OCI-LY7 (cell line): ENCODE measurements around the gene DHFR. TPM values are rescaled to one million over a fixed set of nuclear protein-coding genes. Genes with fewer than 3 reads are reported as not detected.

Experiments used
- BruUV-seq: library from RNA; stranded (reverse); fragments of 400-500 nt; replicated peaks from 2 replicates; lab custom pipeline; 2021; lab: Mats Ljungman, UMichigan
- CTCF ChIA-PET: fragments of 300-600 bp; sonication (Branson Sonifier 250); formaldehyde crosslinking; loops from one replicate; lab custom pipeline; 2022; ENCODE audit warnings: antibody characterized with exemption; ENCODE audit not compliant: unreplicated experiment; lab: Charles Lee
- POLR2A ChIA-PET: fragments of 300-600 bp; sonication (Branson Sonifier 250); formaldehyde crosslinking; loops from one replicate; lab custom pipeline; 2022; ENCODE audit warnings: antibody characterized with exemption; lab: Charles Lee
- DNase-seq: peaks from one replicate; pipeline ENCODE4 v3.0.0-alpha.2; 2015; ENCODE audit warnings: low spot score
- H2AFZ ChIP-seq: fragments of 200-600 bp; sonication (generic), shearing (Covaris generic); 2 replicates; pipeline ENCODE4 v1.6.1; 2014; ENCODE audit warnings: mild to moderate bottlenecking, antibody characterized with exemption, low read length, moderate library complexity
- H3K27ac ChIP-seq: fragments of 200-600 bp; sonication (generic); 2 replicates; pipeline ENCODE4 v1.5.1; 2014; ENCODE audit warnings: mixed run types, low read depth, mild to moderate bottlenecking, moderate library complexity, low read length, inconsistent platforms; ENCODE audit not compliant: poor library complexity, severe bottlenecking
- H3K36me3 ChIP-seq: fragments of 200-600 bp; sonication (generic); 2 replicates; pipeline ENCODE4 v1.6.1; 2014; ENCODE audit warnings: mild to moderate bottlenecking, antibody characterized with exemption, low read length, moderate library complexity, mixed read lengths; ENCODE audit not compliant: insufficient read depth
- H3K4me1 ChIP-seq: fragments of 200-600 bp; sonication (generic); 2 replicates; pipeline ENCODE4 v1.5.1; 2014; ENCODE audit warnings: mild to moderate bottlenecking, low read length; ENCODE audit not compliant: insufficient read depth, poor library complexity, severe bottlenecking
- H3K4me2 ChIP-seq: fragments of 200-600 bp; sonication (generic); 2 replicates; pipeline ENCODE4 v1.6.1; 2014; ENCODE audit warnings: mild to moderate bottlenecking, low read length
- H3K4me3 ChIP-seq: fragments of 200-600 bp; sonication (generic); 2 replicates; pipeline ENCODE4 v1.5.1; 2014; ENCODE audit warnings: mild to moderate bottlenecking, low read depth, low read length; ENCODE audit not compliant: poor library complexity, severe bottlenecking
- H3K79me2 ChIP-seq: fragments of 200-600 bp; sonication (generic); 2 replicates; pipeline ENCODE4 v1.6.1; 2016; ENCODE audit warnings: low read depth, mild to moderate bottlenecking, low read length, moderate library complexity, mixed read lengths; ENCODE audit not compliant: insufficient read depth
- H3K9me2 ChIP-seq: fragments of 200-600 bp; sonication (generic); 2 replicates; pipeline ENCODE4 v1.6.1; 2016; ENCODE audit warnings: mild to moderate bottlenecking, low read length, mixed read lengths; ENCODE audit not compliant: insufficient read depth
- H3K9me3 ChIP-seq: fragments of 200-600 bp; sonication (generic); 2 replicates; pipeline ENCODE4 v1.6.1; 2014; ENCODE audit warnings: mild to moderate bottlenecking, mixed run types, low read length, mixed read lengths
- H4K20me1 ChIP-seq: fragments of 200-600 bp; sonication (generic); 2 replicates; pipeline ENCODE4 v1.6.1; 2014; ENCODE audit warnings: mild to moderate bottlenecking, antibody characterized with exemption, low read length, moderate library complexity, mixed read lengths; ENCODE audit not compliant: insufficient read depth
- EZH2phosphoT487 ChIP-seq: fragments of 200-600 bp; sonication (generic); IDR thresholded peaks from 2 replicates; pipeline ENCODE4 v1.6.1; 2018; ENCODE audit warnings: low read depth, borderline replicate concordance, mild to moderate bottlenecking, mixed run types, antibody characterized with exemption, low read length, moderate library complexity, mixed read lengths
- intact Hi-C: fragments of 100-400 bp; cut with micrococcal nuclease; formaldehyde crosslinking; loops from one replicate; pipeline ENCODE4 v1.10.0; 2022; ENCODE audit not compliant: unreplicated experiment
- total RNA-seq, 2 experiments: library from RNA; depleted of rRNA in 1 of 2; stranded (reverse); fragments of >200 nt in 1 of 2; shearing (Covaris generic) in 1 of 2; gene quantifications; 2 replicates each; pipeline ENCODE4 v1.2.3, GENCODE V29; 2014 to 2022
- TF ChIP-seq, protein P1 (sequence below): fragments of 200-600 bp; sonication (generic); conservative IDR thresholded peaks from 2 replicates; pipeline ENCODE4 v1.5.1; 2014; ENCODE audit warnings: mild to moderate bottlenecking, antibody characterized with exemption, low read length, moderate library complexity, mixed read lengths

DHFR gene
- total RNA-seq, 2 experiments from 2014 or later: 115 to 164 TPM

DNA sequence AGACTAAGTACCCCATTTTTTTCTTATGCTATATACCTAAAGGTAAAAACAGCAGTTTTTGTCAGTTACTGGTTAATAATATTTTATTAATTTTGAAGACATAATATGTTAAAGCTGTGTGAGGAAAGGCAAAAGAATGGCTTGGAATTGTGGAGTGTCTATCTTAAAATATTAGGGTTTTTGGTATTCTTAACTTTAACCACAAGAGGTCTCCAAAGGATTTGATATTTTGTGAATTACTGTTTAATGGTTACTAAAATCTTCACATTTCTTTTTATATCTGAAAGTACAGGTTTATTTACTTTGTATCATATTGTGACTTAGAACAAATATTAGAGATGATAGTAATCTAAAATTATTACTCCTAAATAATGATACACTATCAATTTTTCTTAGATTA lies 32.0 kb upstream of the DHFR start:
- Histone ChIP-seq H3K9me2 (peaks cover 2% of the 10 kb centered on the region; the same call in 1 of the 2 replicates), H3K4me1 (no peaks in the 10 kb centered on the region), H3K4me2 (no peak overlapping the region), H3K4me3 (no peak overlapping the region), H4K20me1 (0 out of 2 replicates have a peak, but pooled peaks cover 6% of the 10 kb centered on the region), H2AFZ (no peak overlapping the region), H3K79me2 (peaks cover 30% of the 10 kb centered on the region), H3K36me3 (peaks cover 69% of the 10 kb centered on the region), H3K9me3 (peaks cover 16% of the 10 kb centered on the region; the same call in 1 of the 2 replicates), H3K27ac (no peak overlapping the region)
- BruUV-seq: no TSS peak
- CTCF ChIA-PET: no interaction called here
- POLR2A ChIA-PET: no interaction called here
- no peak for TF ChIP-seq EZH2phosphoT487
- TF ChIP-seq, protein P1, sequence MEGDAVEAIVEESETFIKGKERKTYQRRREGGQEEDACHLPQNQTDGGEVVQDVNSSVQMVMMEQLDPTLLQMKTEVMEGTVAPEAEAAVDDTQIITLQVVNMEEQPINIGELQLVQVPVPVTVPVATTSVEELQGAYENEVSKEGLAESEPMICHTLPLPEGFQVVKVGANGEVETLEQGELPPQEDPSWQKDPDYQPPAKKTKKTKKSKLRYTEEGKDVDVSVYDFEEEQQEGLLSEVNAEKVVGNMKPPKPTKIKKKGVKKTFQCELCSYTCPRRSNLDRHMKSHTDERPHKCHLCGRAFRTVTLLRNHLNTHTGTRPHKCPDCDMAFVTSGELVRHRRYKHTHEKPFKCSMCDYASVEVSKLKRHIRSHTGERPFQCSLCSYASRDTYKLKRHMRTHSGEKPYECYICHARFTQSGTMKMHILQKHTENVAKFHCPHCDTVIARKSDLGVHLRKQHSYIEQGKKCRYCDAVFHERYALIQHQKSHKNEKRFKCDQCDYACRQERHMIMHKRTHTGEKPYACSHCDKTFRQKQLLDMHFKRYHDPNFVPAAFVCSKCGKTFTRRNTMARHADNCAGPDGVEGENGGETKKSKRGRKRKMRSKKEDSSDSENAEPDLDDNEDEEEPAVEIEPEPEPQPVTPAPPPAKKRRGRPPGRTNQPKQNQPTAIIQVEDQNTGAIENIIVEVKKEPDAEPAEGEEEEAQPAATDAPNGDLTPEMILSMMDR: peak; percentile 71
- peak; percentile 19 for DNase-seq
- intact Hi-C loops: loop anchor here (5.0 kb wide), 1 partner anchor 481 kb away; no protein-coding TSS in a partner anchor

DNA sequence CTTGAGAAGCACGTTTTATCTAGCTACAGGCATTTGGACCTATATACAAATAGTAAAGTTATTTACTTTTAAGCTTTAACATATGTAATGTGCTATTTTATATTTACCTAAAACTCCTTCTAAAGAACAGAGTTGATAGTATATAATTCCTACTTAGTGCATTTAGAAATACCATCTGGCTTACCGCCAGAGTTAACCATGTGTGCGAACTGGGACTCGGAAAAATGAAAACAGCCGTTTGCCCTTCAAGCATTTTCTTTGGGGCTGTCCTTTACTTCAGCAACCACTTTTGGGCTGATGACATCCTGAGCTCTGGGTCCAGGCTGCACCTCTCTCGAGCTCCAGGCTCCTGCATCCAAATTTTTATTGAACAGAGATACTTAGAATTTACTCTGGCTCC lies 21.9 kb upstream of the DHFR start:
- Histone ChIP-seq H3K27ac (no peak overlapping the region), H4K20me1 (no peaks in the 10 kb centered on the region), H3K4me1 (no peaks in the 10 kb centered on the region), H3K79me2 (no peaks in the 10 kb centered on the region), H3K4me3 (no peak overlapping the region), H3K4me2 (no peak overlapping the region), H3K9me3 (no peaks in the 10 kb centered on the region), H2AFZ (no peak overlapping the region), H3K9me2 (peaks cover 1% of the 10 kb centered on the region; the same call in 1 of the 2 replicates), H3K36me3 (peaks cover 89% of the 10 kb centered on the region)
- intact Hi-C loops: loop anchor here (10.0 kb wide), 1 partner anchor 582 kb away; no protein-coding TSS in a partner anchor
- TF ChIP-seq EZH2phosphoT487: no peak
- TF ChIP-seq, protein P1: no peak
- no peak for DNase-seq
- ChIA-PET POLR2A (interaction anchor here (1.6 kb wide), 1 partner anchor 11 kb away, joined by 4 read pairs; no protein-coding TSS in a partner anchor), CTCF (no interaction called here)
- no TSS peak for BruUV-seq

DNA sequence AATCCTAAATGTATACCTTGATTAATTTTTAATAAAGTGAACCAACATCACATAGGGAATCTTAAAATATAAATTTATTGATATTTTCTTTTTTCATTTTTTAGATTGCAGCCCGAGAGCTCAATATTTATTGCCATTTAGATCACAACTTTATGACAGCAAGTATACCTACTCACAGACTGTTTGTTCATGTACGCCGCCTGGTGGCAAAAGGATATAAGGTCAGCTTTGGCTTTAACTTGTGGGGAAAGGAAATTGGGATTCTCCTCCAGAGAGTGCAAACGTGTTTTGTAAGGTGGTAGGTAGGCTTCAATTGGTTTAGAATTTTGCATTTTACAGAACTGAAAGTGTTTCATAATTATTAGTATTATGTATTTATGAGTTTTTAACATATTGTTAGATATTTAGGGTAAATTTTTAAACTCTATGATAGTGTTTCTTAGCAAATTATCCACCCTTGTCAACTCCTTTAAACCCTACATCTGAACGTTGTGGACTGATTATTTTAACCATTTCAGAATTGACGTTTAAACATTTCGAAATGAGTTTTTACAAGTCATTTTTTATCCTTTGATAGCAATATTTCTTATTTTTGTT lies 17.5 kb upstream of the DHFR start:
- no peaks in the 10 kb centered on the region for H3K4me1 ChIP-seq
- H3K9me3 ChIP-seq: no peaks in the 10 kb centered on the region
- intact Hi-C loops: loop anchor here (2.0 to 10.0 kb wide), 3 partner anchors 191 to 577 kb away; no protein-coding TSS in a partner anchor
- DNase-seq: peak; percentile 78
- no peak overlapping the region for H2AFZ ChIP-seq
- H3K79me2 ChIP-seq: no peaks in the 10 kb centered on the region
- ChIA-PET CTCF (no interaction called here), POLR2A (interaction anchor here (0.6 to 1.0 kb wide), 2 partner anchors 14 to 15 kb away, joined by 3 to 4 read pairs; no protein-coding TSS in a partner anchor)
- H3K27ac ChIP-seq: no peak overlapping the region
- no peak overlapping the region for H3K4me2 ChIP-seq
- H3K9me2 ChIP-seq: no peaks in the 10 kb centered on the region
- no TSS peak for BruUV-seq
- H3K4me3 ChIP-seq: no peak overlapping the region
- no peak for TF ChIP-seq EZH2phosphoT487
- TF ChIP-seq, protein P1: peak; percentile 91
- no peaks in the 10 kb centered on the region for H4K20me1 ChIP-seq
- H3K36me3 ChIP-seq: peaks cover 87% of the 10 kb centered on the region
